GM23338 (cell line): ENCODE results near the gene DNAJC9. TPM values are rescaled to one million over a fixed set of nuclear protein-coding genes. Genes with fewer than 3 reads are reported as not detected.

Source experiments
- ATAC-seq: fragments of 200-7000 bp; cut with Tn5 transposase; 3 replicates; pipeline ENCODE4 v1.9.1; 2020
- DNase-seq: peaks from one replicate; pipeline ENCODE4 v3.0.0-alpha.2; 2015; ENCODE audit warnings: low spot score
- H2AFZ ChIP-seq: fragments of 200-600 bp; sonication (generic); 2 replicates; pipeline ENCODE4 v1.8.0; 2016; ENCODE audit warnings: antibody characterized with exemption, mild to moderate bottlenecking, moderate library complexity
- H3F3A ChIP-seq: fragments of 200-600 bp; sonication (generic); replicated peaks from 2 replicates; pipeline ENCODE4 v1.8.0; 2017; ENCODE audit warnings: antibody characterized with exemption, mixed run types, low read depth
- H3K27ac ChIP-seq: fragments of 200-600 bp; sonication (generic); 2 replicates; pipeline ENCODE4 v1.6.1; 2016; ENCODE audit warnings: low read depth
- H3K27me3 ChIP-seq: fragments of 200-600 bp; sonication (generic); 2 replicates; pipeline ENCODE4 v1.8.0; 2016; ENCODE audit warnings: mild to moderate bottlenecking, mixed run types, moderate library complexity; ENCODE audit not compliant: insufficient read depth
- H3K36me3 ChIP-seq: fragments of 200-600 bp; sonication (generic); 2 replicates; pipeline ENCODE4 v1.8.0; 2016; ENCODE audit warnings: mild to moderate bottlenecking; ENCODE audit not compliant: insufficient read depth
- H3K4me1 ChIP-seq: fragments of 200-600 bp; sonication (generic); 2 replicates; pipeline ENCODE4 v1.8.0; 2016; ENCODE audit warnings: mild to moderate bottlenecking, moderate library complexity; ENCODE audit not compliant: insufficient read depth
- H3K4me2 ChIP-seq: fragments of 200-600 bp; sonication (generic); 2 replicates; pipeline ENCODE4 v1.7.1; 2017; ENCODE audit warnings: mixed run types
- H3K4me3 ChIP-seq: fragments of 200-600 bp; sonication (generic); 2 replicates; pipeline ENCODE4 v1.6.1; 2016; ENCODE audit warnings: mixed run types
- H3K79me2 ChIP-seq: fragments of 200-600 bp; sonication (generic); replicated peaks from 2 replicates; pipeline ENCODE4 v1.8.0; 2017; ENCODE audit warnings: mild to moderate bottlenecking; ENCODE audit not compliant: insufficient read depth
- H3K9me2 ChIP-seq: fragments of 200-600 bp; sonication (generic); 2 replicates; pipeline ENCODE4 v1.8.0; 2017; ENCODE audit not compliant: insufficient read depth
- H4K20me1 ChIP-seq: fragments of 200-600 bp; sonication (generic); replicated peaks from 2 replicates; pipeline ENCODE4 v1.8.0; 2017; ENCODE audit warnings: mild to moderate bottlenecking; ENCODE audit not compliant: insufficient read depth
- H3K27ac Mint-ChIP-seq: 2 replicates; pipeline ENCODE4 v1.8.0; 2020; ENCODE audit warnings: inconsistent platforms, mild to moderate bottlenecking, moderate library complexity, mixed read lengths
- H3K27me3 Mint-ChIP-seq: 3 replicates; pipeline ENCODE4 v1.8.0; 2022; ENCODE audit warnings: low read depth, mild to moderate bottlenecking, moderate library complexity, mixed read lengths, inconsistent platforms; ENCODE audit not compliant: insufficient read depth, poor library complexity
- H3K36me3 Mint-ChIP-seq: 3 replicates; pipeline ENCODE4 v1.8.0; 2021; ENCODE audit warnings: low read depth, mild to moderate bottlenecking, inconsistent platforms, moderate library complexity, mixed read lengths
- H3K4me1 Mint-ChIP-seq: 3 replicates; pipeline ENCODE4 v1.8.0; 2020; ENCODE audit warnings: mild to moderate bottlenecking, inconsistent platforms, mixed read lengths
- H3K4me3 Mint-ChIP-seq: 3 replicates; pipeline ENCODE4 v1.8.0; 2021; ENCODE audit warnings: moderate library complexity, mild to moderate bottlenecking, inconsistent platforms, mixed read lengths
- H3K9me3 Mint-ChIP-seq: 3 replicates; pipeline ENCODE4 v1.8.0; 2020; ENCODE audit warnings: moderate library complexity, mild to moderate bottlenecking, inconsistent platforms, mixed read lengths
- CREB1 ChIP-seq: fragments of 250-450 bp; sonication (Bioruptor Pico); IDR thresholded peaks from 2 replicates; pipeline ENCODE4 v1.5.0; 2020; ENCODE audit warnings: low read depth, mild to moderate bottlenecking, moderate library complexity
- EZH2 ChIP-seq: fragments of 200-600 bp; sonication (generic); IDR thresholded peaks from one replicate; pipeline ENCODE4 v1.8.0; 2017; ENCODE audit warnings: antibody characterized with exemption, mild to moderate bottlenecking, low read depth; ENCODE audit not compliant: unreplicated experiment
- EZH2phosphoT487 ChIP-seq: fragments of 200-600 bp; sonication (generic); IDR thresholded peaks from one replicate; pipeline ENCODE4 v1.8.1; 2018; ENCODE audit warnings: antibody characterized with exemption; ENCODE audit not compliant: unreplicated experiment
- POLR2AphosphoS5 ChIP-seq: IDR thresholded peaks from 2 replicates; pipeline ENCODE4 v1.6.1; 2016; ENCODE audit warnings: antibody characterized with exemption, low read depth
- STAT1 ChIP-seq: IDR thresholded peaks from one replicate; pipeline ENCODE4 v1.6.1; 2016; ENCODE audit warnings: antibody characterized with exemption; ENCODE audit not compliant: unreplicated experiment
- ZNF331 ChIP-seq: fragments of 250-450 bp; sonication (Bioruptor Pico); IDR thresholded peaks from 2 replicates; pipeline ENCODE4 v1.5.0; 2020; ENCODE audit warnings: low read depth, mild to moderate bottlenecking, moderate library complexity
- polyA plus RNA-seq: library from polyadenylated mRNA; unstranded; fragments of >200 nt; fragmentation: Nextera tagmentation; extraction: Ambion mirVana; gene quantifications from 2 replicates; pipeline ENCODE4 v1.2.1, GENCODE V29; 2016
- total RNA-seq: library from RNA; depleted of rRNA; stranded (reverse); fragments of >200 nt; shearing (Covaris generic); gene quantifications from 2 replicates; pipeline ENCODE4 v1.2.3, GENCODE V29; 2014
- TF ChIP-seq, protein P1 (sequence below), 2 experiments: fragments of 200-600 bp in 1 of 2; sonication (generic) in 1 of 2; conservative IDR thresholded peaks; 2 replicates each; pipeline versions ENCODE4 v1.5.1 to v1.6.1; 2016 to 2017; ENCODE audit warnings: antibody characterized with exemption in 2 of 2, low read depth in 2 of 2, mild to moderate bottlenecking in 2 of 2, moderate library complexity in 1 of 2
- TF ChIP-seq, protein P2 (sequence below): IDR thresholded peaks from 2 replicates; pipeline ENCODE4 v1.6.1; 2016; ENCODE audit warnings: antibody characterized with exemption
- TF ChIP-seq, protein P3 (sequence below): IDR thresholded peaks from one replicate; pipeline ENCODE4 v1.6.1; 2018; ENCODE audit warnings: antibody characterized with exemption; ENCODE audit not compliant: unreplicated experiment

Gene DNAJC9
- total and polyA plus RNA-seq, 2 experiments from 2014 or later: 31.0 to 33.2 TPM

DNA sequence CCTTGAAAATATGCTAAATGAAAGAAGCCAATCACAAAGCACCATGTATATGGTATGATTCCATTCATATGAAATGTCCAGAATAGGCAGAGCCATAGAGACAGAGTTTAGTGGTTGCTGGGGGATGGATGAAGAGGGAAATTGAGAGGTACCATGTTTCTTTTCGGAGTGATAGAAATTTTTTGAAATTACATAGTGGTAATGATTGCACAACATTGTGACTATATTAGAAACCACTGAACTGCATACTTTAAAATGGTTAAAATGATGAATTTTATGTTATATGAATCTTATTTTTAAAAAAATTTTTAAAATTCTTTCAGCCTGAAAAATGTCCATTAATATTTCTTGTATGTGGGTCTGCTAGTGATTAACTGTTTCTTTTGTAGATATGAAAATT lies 26.1 kb downstream of the DNAJC9 start (continued):
- TF ChIP-seq STAT1: no peak
- TF ChIP-seq POLR2AphosphoS5: no peak
- TF ChIP-seq EZH2phosphoT487: no peak
- TF ChIP-seq, protein P1, sequence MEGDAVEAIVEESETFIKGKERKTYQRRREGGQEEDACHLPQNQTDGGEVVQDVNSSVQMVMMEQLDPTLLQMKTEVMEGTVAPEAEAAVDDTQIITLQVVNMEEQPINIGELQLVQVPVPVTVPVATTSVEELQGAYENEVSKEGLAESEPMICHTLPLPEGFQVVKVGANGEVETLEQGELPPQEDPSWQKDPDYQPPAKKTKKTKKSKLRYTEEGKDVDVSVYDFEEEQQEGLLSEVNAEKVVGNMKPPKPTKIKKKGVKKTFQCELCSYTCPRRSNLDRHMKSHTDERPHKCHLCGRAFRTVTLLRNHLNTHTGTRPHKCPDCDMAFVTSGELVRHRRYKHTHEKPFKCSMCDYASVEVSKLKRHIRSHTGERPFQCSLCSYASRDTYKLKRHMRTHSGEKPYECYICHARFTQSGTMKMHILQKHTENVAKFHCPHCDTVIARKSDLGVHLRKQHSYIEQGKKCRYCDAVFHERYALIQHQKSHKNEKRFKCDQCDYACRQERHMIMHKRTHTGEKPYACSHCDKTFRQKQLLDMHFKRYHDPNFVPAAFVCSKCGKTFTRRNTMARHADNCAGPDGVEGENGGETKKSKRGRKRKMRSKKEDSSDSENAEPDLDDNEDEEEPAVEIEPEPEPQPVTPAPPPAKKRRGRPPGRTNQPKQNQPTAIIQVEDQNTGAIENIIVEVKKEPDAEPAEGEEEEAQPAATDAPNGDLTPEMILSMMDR (conservative IDR thresholded peaks at IDR 0.05; ENCODE audit: low read depth in 2 of 2): no peak
- no peak for TF ChIP-seq EZH2
- TF ChIP-seq, protein P2, sequence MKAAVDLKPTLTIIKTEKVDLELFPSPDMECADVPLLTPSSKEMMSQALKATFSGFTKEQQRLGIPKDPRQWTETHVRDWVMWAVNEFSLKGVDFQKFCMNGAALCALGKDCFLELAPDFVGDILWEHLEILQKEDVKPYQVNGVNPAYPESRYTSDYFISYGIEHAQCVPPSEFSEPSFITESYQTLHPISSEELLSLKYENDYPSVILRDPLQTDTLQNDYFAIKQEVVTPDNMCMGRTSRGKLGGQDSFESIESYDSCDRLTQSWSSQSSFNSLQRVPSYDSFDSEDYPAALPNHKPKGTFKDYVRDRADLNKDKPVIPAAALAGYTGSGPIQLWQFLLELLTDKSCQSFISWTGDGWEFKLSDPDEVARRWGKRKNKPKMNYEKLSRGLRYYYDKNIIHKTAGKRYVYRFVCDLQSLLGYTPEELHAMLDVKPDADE: no peak

DNA sequence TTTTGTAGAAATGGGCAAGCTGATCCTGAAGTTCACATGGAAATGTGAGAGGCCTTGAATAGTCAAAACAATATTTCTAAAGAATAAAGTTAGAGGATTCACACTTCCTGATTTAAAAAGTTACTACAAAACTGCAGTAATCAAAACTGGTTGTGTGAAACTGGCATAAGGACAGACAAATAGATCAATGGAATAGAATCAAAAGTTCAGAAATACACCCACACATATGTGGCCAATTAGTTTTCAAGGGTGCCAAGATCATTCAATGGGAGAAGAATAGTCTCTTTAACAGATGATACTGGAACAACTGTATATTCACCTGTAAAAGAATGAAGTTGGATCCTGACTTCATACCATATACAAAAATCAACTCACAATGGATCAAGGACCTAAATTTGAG lies 27.7 kb downstream of the DNAJC9 start:
- Histone ChIP-seq H2AFZ (no peak overlapping the region), H3K27ac (no peak overlapping the region), H3K4me2 (no peak overlapping the region), H3K9me2 (no peaks in the 10 kb centered on the region), H3K79me2 (no peaks in the 10 kb centered on the region), H4K20me1 (no peaks in the 10 kb centered on the region), H3K4me1 (no peaks in the 10 kb centered on the region), H3K27me3 (no peaks in the 10 kb centered on the region), H3F3A (no peaks in the 10 kb centered on the region), H3K36me3 (no peaks in the 10 kb centered on the region), H3K4me3 (no peak overlapping the region)
- Mint-ChIP-seq H3K4me3 (no peak overlapping the region), H3K36me3 (peaks cover 3% of the 10 kb centered on the region; the same call in 2 of the 3 replicates), H3K27ac (no peak overlapping the region), H3K9me3 (no peaks in the 10 kb centered on the region), H3K27me3 (no peaks in the 10 kb centered on the region), H3K4me1 (no peaks in the 10 kb centered on the region)
- TF ChIP-seq, protein P3, sequence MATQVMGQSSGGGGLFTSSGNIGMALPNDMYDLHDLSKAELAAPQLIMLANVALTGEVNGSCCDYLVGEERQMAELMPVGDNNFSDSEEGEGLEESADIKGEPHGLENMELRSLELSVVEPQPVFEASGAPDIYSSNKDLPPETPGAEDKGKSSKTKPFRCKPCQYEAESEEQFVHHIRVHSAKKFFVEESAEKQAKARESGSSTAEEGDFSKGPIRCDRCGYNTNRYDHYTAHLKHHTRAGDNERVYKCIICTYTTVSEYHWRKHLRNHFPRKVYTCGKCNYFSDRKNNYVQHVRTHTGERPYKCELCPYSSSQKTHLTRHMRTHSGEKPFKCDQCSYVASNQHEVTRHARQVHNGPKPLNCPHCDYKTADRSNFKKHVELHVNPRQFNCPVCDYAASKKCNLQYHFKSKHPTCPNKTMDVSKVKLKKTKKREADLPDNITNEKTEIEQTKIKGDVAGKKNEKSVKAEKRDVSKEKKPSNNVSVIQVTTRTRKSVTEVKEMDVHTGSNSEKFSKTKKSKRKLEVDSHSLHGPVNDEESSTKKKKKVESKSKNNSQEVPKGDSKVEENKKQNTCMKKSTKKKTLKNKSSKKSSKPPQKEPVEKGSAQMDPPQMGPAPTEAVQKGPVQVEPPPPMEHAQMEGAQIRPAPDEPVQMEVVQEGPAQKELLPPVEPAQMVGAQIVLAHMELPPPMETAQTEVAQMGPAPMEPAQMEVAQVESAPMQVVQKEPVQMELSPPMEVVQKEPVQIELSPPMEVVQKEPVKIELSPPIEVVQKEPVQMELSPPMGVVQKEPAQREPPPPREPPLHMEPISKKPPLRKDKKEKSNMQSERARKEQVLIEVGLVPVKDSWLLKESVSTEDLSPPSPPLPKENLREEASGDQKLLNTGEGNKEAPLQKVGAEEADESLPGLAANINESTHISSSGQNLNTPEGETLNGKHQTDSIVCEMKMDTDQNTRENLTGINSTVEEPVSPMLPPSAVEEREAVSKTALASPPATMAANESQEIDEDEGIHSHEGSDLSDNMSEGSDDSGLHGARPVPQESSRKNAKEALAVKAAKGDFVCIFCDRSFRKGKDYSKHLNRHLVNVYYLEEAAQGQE: no peak
- no peak for TF ChIP-seq CREB1 (CRISPR knock-in tag)
- TF ChIP-seq ZNF331: no peak
- TF ChIP-seq, protein P1 (conservative IDR thresholded peaks at IDR 0.05; ENCODE audit: low read depth in 2 of 2): no peak
- no peak for TF ChIP-seq POLR2AphosphoS5
- no peak for TF ChIP-seq EZH2phosphoT487
- ATAC-seq (no peak), DNase-seq (no peak)
